Measurements from ENCODE around the gene BNIP2.
"Not testable (repeated sequence)": the region's sequence is repeated elsewhere in the genome, so short reads cannot be mapped to it uniquely, and the experiment has no call there.

Gene BNIP2

DNA sequence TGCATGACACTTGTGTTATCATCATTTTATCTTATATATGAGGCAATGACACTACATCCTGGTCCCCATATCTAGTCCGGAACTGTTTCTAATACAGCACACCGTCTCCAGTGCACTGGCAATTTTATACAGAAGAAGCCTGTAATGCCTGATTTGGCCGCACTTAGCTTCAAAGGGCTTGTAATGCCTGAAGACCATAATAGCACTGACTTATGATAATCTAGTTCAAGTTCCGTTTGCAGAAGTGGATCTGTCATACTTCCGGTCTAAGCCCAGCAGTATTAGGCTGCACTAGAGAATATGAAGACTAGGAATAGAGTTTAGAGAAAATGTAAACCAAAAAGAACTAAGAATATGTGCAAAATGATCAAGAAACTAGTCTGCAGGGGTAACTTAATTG, 1.3 kb downstream of the BNIP2 start:
- DNase-seq, result peak; percentile 22

DNA sequence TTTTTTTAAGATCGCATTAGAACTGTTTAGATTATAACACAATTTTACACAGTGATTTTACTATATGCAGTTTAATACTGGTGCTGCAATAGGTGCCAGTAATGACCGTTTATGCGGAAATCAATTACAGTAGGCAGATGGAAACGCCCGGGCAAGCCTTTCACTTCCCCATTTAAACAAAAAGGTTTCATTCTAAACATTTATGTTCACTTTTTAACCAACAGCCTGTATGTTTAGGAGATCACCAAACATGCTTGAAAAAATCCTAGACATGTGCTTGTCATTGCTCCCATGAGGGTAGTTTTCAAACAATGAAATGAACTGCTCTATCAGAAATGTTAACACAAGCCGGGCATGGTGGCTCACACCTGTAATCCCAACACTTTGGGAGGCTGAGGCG, 2.7 kb downstream of the BNIP2 start:
- no peak for DNase-seq

DNA sequence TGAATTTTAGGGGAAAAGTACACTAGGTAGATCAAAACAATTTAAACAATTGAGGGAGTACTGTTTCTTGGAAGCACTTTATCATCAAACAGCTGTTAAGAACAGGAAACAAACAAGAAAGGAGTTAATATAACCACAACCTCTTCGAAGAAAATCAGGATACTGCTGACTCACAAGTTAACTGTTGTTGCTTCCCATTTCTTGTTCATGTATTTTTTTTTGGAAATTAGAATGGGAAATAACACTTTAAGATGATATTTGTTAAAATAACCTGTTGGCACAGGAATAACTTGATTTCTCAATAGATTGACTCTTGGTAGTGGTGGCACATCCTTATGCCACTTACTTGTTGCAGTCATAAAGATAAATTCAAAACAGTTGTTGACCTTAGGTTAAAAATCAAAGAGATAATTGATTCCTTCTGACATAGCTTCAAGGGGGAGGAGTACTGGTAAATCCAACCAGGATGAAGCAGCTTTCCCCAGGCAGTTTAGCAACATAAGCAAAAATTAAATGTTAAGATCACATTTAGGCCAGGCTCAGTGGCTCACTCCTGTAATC, 3.3 kb downstream of the BNIP2 start:
- DNase-seq, result no peak

DNA sequence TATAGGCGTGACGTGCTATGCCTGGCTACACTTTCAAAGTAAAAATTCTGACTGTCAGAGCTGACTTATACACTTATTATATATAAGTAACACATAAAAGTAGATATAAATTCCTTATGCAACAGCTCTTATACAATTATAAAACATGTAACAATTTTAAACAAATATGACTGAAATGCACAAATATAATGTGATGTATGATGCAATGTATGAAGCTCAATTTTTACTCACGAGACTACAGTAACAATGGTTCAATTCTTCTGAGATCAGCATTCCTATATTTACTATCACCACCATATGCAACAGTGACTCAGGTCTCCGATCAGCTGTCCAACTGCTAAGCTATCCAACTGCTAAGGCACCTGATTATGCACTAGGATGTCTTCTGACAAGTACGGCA, 8.2 kb downstream of the BNIP2 start:
- DNase-seq, result no peak

DNA sequence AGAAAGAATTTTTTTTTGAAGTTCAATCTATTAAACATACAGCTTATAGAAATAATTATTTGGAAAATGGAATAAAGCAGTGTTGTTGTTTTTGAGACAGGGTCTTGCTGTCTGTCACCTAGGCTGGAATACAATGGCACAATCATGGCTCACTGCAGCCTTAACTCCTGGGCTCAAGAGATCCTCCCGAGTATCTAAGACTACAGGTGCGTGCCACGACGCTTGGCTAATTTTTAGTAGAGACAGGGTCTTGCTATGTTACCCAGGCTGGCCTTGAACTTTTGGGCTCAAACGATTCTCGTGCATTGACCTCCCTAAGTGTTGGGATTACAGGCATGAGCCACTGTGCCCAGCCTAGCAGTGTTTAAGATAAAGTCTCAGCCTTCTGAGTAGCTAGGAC, 8.8 kb downstream of the BNIP2 start:
- no peak for DNase-seq

DNA sequence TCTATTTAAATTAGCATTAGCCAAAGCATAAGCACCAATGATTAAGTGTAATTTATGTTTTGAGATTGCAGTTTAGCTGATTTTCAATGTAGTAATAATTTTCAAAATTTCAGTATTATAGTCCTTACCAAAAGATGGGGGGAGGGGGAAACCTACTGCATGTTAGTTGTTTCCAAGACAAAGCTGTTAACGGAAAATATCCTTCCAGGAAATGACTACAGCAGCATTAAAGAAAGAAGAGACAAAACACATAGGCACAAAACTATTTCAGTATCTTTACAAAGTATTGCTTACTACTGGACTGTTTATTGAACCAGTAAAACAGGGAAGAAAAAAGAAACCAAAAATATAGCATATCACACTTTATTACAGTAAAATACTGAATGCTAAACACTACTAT, 10.5 kb downstream of the BNIP2 start:
- DNase-seq, result no peak

DNA sequence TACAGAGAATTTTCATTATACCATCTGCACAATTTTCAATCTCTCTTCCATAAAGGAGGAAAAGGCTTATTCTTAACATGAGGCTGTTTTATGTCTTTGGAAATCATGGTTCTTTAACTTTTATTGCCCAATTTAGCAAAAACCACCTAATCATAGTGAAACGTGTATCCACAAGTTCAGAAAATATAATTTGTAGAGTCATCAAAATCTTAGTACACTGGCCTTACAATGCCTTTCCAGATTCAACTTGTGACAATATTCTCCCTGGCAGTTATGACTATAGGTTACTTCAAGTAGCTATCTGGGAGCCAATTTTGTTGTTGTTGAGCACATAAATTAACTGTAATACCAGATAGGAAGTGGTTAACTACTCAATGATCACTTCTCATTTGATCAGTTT, 10.9 kb downstream of the BNIP2 start:
- DNase-seq, result no peak

DNA sequence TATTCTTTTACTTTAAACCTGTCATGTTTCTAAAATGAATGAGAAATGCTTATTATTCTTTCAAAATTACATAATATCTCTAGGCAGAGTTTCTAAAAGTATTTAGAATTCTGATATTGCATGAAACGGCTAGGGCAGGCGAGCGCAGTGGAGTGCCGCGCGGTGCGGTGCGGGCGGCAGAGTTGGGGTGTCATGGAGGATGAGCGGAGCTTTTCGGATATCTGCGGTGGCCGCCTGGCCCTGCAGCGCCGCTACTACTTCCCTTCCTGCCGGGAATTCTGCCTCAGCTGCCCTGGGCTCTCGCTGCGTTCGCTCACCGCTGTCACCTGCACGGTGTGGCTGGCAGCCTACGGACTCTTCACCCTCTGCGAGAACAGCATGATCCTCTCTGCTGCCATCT, 12.6 kb downstream of the BNIP2 start:
- no peak for DNase-seq

DNA sequence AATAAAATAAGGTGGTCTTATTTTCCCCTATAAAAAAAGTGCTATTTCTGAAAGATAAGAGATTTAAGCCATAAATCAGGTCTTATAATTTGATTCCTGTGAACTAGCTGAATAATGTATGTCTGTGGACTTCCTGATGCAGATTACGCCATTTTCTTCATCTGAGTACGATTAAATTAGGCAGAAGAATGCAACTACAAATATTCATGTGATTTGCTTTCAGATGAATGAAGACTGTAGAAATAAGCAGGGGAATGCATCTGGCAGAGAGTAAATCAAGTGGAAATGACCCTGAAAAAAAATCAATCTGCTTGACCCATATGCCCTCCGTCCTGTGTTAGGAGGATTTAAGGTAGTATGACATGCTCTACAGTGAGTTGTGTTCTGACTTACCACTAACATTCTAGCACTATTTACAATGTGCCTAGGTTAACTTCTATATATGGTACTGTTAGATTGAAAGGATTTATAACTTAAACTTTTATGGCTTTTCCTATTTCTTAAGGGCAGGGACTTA, 14.7 kb downstream of the BNIP2 start:
- no peak for DNase-seq

DNA sequence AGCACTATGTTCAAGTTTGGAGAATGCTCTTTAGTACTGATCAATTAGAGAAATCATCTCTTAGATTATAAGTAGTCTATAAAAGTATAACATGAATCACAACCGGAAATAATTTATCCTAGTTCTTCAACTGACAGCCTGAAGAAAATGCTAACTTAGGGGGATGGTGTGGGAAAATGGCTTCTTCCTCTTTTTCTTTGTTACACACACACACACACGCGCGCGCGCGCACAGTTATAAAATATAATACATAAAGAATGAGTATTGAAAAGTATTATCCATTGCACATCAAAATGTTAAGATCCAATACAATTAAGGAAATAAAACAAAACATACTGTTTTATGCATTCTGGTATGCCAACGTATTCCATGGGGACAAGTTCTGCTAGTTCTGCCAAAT, 20.6 kb downstream of the BNIP2 start:
- no peak for DNase-seq

DNA sequence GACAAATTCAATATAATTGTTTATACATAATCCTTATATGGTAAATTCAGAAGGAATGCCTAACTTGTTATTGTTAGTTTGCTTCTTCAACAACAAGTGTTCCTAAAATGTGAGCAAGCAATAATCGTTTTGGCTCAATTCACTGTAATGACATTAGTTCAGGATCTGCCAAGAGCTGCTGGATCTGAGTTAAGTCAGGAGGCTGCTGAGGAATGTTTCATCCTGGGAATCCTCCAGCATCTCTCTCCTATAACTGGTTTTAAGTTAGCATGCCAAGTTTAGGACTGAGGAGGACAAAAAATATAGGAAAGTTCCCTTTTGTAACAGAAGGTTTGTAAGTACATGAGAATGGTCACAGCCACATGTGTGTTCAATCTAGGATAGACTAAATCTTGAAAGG, 26.9 kb downstream of the BNIP2 start:
- DNase-seq, result no peak

DNA sequence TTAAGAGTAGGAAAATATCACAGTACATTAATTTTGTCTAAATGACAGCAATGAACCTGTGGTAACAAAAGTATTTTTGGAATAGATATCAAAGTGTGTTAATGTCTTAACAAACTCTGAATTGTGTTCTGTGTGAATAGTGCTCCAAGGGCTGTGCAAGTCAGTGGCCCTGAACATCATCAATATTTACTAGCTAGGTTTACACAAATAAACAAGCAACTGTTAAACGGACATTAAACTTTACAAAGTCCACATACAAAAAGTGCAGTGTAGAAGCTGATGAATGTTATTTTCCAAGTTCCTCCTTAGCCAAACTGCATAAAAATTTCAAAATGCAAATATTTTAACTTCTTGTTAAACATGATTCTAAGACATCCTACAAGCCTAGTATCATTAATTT, 29.8 kb downstream of the BNIP2 start:
- DNase-seq, result no peak

DNA sequence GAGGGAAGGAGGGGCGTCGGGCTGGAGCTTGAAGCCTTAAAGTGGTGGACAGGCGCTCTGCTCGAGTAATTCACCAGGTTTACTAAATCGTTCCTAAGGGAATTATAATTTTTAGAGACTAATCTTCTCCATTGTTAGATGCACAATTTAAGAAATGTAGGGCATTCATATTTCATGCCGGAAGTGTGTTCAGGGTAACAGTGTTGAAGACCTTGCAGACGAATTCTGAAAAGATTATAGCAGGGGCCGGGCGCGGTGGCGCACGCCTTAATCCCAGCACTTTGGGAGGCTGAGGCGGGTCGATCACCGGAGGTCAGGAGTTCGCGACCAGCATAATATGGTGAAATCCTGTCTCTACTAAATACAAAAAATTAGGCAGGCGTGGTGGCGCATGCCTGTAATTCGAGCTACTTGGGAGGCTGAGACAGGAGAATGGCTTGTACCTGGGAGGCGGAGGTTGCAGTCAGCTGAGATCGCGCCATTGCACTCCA, 31.4 kb downstream of the BNIP2 start:
- no peak for DNase-seq

DNA sequence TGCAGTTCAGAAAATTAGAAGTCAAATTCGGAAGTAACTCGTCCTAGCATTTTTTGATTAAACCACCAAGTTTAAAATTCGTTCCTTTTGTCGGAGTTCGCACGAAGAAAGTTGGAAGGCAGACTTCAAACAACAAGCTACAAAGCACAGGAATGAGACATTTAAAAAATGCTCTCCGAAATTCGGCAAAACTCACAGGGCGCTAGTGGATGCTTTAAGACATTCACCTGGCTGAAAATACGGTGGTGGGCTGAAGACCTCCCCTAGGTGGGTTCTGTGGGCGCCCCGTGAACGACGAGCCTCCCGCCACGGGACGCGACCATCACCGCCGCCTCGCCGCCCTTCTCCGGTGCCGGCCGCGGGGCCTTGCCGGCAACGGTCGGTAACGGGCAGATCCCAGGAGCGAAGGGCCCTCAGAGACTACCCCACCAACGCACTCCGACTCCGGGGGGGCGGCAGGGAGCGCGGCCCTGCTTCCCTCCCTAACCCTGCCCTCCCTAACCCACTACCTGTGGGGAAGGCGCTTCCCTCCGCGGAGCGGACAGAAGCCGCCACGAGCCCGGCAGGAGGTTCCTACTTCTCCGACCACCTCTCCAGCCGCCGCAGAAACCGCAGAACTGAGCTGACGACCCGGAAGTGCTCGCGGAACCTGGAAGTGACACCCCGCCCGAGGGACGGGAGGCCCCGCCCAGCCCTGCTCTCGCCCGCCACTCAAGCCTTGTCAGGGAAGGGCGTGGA, 32.1 kb downstream of the BNIP2 start, which contains the start of gene GTF2A2:
Gene GTF2A2 (minus strand): TSS at position 619 of the 738 bp plus-strand sequence. CDS start 5,238 bp downstream, outside the sequence.
- DNase-seq, result peak; percentile 94

DNA sequence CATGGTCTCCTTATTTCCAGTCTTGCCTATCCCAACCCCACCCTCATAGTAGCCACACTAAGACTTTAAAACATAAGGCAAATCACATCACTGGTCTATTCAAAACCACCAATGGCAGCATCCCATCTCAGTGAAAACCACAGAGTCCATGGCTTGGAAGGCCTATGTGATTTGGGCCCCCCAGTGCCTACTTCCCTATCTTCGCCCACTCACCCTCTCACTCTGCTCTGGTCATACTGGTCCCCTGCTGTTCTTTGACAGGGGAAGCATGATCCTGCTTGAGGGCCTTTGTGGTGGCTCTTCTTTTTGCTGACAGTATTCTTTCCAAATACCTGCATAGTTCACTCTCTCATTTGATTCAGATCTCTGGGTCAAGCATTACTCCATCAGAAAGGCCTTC, 35.1 kb downstream of the BNIP2 start:
- no peak for DNase-seq

DNA sequence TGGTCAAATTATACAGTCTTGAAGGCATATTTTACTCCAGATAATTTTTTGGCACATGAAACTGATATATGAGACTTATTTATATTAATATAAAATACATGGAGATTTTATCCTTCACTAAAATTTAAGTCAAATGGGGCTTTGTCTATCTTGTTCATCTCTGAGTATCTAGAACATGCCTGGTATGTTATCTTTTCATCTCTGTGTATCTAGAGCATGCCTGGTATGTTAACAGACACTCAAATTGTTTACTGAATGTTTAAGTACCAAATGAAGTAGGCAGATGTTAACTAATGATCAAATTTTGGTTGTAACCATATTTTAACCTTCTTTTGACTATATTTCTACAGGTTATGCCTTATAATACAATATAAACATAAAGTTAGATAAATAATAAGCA, 39.5 kb downstream of the BNIP2 start:
- no peak for DNase-seq

DNA sequence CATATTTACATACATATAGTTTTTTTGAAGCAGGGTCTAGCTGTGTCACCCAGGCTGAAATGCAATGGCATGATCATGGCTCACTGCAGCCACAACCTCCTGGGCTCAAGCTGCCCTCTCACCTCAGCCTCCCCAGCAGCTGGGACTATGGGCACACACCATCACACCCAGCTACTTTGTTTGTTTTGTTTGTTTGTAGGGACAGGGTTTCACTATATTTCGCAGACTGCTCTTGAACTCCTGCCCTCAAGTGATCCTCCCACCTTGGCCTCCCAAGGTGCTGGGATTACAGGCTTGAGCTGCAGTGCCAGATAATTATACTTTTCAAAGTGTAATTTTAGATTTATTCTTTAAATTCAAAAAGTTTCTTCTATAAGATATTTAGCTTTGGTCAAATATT, 42.0 kb downstream of the BNIP2 start:
- no peak for DNase-seq

DNA sequence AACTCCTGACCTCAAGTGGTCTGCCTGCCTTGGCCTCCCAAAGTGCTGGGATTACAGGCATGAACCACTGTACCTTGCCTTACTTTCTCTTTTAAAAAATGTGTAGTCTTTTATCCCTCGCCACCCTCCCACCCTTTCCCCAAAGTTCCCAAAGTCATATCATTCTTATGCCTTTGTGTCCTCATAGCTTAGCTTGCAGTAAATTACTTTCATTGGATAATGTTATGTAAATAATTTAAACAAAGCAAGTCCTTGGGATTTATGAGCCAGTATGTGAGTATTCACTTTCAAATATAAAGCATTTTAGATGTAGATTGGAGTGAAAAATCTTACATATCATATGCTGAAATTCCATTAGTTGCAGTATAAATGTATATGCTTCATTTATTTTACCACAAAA, 42.8 kb downstream of the BNIP2 start:
- no peak for DNase-seq

DNA sequence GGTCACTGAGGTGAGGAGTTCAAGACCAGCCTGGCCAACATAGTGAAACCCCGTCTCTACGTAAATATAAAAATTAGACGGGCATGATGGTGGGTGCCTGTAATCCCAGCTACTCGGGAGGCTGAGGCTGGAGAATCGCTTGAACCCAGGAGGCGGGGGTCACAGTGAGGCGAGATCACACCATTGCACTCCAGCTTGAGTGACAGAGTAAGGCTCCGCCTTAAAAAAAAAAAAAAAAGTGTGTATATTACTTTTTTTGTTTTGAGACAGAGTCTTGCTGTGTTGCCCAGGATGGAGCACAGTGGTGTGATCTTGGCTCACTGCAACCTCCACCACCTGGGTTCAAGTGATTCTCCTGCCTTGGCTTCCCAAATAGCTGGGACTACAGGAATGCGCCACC, 43.3 kb downstream of the BNIP2 start:
- not testable (repeated sequence) for DNase-seq

DNA sequence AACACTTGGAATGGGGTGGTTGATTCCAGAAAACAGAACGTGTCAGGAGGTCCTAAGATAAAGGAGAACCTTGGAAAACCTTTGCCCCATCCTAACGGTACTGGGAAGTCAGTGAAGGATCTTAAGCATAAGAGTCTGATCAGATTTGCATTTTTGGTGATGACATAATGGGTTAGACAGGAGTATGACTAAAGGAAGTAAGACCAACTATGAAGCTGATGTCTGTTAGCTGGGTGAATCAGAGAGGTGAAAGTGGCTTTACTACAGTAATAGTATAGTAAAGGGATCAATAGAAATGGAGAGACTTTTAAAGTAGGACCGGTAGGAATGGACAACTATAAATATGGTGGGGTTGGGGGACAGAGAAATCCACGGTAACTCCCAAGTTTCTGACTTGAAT, 44.4 kb downstream of the BNIP2 start:
- DNase-seq, result no peak

DNA sequence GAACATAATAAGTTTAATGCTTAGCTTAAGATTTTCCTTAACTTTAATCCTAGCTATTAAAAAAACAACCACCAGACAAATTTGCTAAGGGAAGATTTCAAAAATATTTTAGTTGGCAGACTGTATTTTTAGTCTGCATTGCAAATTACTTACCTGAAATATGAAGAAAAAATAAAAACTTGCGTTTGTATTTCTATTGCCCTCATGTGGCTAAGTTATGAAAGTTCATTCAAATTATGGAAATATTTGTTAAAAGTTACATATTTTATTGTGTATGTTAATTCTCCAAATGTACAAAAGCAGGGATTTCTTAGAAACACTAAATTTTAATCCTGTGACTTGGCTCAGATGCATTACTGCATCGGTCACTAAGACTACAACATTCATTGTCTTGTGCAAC, 46.8 kb downstream of the BNIP2 start:
- no peak for DNase-seq

DNA sequence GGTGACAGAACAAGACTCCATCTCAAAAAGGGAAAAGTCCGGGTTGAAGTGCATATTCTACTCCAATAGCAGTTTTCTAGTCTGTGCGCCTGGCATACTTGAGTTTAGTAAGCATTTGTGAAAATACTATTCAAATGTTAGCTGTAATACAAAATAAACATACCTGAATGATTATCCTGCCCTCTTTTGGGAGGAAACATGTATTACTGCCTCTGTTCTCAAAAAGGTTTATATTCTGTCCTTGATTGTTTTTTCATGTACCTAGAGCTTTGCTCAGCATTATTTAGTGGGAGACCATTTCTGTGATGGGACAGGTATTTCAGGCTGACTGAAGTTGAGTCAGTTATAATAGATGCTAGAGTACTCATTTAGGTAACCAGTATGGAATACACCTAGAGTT, 51.6 kb downstream of the BNIP2 start:
- not testable (repeated sequence) for DNase-seq

DNA sequence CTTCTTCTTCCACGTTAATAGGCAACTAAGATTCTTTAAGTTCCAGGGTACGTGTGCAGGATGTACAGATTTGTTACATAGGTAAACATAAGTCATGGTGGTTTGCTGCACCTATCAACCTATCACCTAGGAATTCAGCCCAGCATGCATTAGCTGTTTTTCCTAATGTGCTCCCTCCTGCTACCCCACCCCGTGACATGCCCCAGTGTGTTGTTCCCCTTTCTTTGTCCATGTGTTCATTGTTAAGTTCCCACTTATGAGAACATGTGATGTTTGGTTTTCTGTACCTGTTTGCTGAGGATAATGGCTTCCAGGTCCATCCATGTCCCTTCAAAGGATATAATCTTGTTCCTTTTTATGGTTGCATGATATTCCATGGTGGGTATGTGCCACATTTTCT, 52.9 kb downstream of the BNIP2 start:
- no peak for DNase-seq

DNA sequence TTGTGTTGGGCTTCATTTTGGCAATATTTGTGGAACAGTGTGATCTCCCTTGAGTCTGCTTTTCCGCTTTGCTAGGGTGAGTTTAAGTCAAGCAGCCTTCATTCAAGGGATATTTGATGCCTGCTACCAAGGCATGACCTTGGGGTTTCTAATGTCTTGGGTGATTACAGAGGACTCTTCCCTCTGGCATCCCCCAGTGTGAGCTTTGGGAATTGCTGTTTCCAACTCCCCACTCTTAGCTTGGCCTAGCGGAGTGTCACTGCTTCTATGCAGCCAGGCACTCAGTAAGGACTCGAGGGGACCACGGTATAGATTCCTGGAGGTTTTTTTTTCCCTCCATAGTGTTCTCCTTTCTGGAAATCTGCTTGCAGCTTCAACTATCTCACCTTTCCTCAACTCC, 56.4 kb downstream of the BNIP2 start:
- DNase-seq, result no peak

DNA sequence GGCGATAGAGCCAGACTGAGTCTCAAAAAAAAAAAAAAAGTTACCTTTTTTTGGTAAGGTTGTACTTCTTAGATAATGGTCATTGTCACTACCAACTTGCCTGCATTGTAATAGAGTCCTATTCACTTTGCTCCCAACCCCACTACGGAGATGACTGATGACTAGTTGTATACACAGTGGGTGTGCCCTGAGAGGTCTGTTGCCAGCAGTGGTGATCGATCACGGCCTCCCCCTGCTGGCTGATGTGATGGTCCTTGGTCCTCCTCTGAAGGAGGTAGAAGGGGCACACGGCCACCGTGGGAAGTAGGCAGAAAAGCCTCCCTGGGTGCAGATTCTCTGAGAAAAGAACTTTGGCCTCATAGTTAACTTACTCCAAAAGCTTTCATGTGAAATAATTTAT, 66.8 kb downstream of the BNIP2 start:
- peak; percentile 25 for DNase-seq
